Measurements from ENCODE around the gene IL1RN. TPM values are rescaled to one million over a fixed set of nuclear protein-coding genes. Genes with fewer than 3 reads are reported as not detected.

Gene IL1RN
- total and polyA plus RNA-seq, 2 of the 4 experiments (the other 2 are of a cell fraction), result not detected

- Histone ChIP-seq H2BK15ac (ENCODE audit: low read depth, low read length) (no peak overlapping the region), H2BK120ac (ENCODE audit: low read depth, low read length) (no peak overlapping the region), H3K9me3 (ENCODE audit: control insufficient read depth, insufficient read depth, low read length) (no peaks in the 10 kb centered on the region), H3K4me3 (ENCODE audit: insufficient read depth, low read depth, low read length) (no peak overlapping the region), H4K20me1 (ENCODE audit: insufficient read depth, low read length) (no peaks in the 10 kb centered on the region), H3K4me2 (ENCODE audit: low read depth, low read length) (no peak overlapping the region), H3K4ac (ENCODE audit: low read depth, low read length) (no peak overlapping the region), H3K9me1 (ENCODE audit: insufficient read depth, low read length) (no peaks in the 10 kb centered on the region), H2AFZ (replicated peaks; ENCODE audit: low read length, poor library complexity) (no peak overlapping the region), H3K56ac (ENCODE audit: extremely low read depth, insufficient read depth, low read length) (no peak overlapping the region), H2BK20ac (ENCODE audit: low read depth, low read length) (no peak overlapping the region), H3K27me3 (ENCODE audit: control insufficient read depth, insufficient read depth, low read length) (peaks cover 15% of the 10 kb centered on the region), H2AK9ac (replicated peaks; ENCODE audit: low read depth, low read length, poor library complexity) (no peak overlapping the region), H4K5ac (ENCODE audit: low read depth, low read length) (no peak overlapping the region), H2AK5ac (ENCODE audit: low read depth, low read length) (no peak overlapping the region), H2BK5ac (ENCODE audit: low read depth, low read length, poor library complexity, severe bottlenecking) (no peak overlapping the region), H3K9ac (ENCODE audit: low read depth, low read length) (no peak overlapping the region), H3K79me1 (ENCODE audit: low read depth in 1 of 2, low read length in 2 of 2) (no peaks in the 10 kb centered on the region), H3K23ac (ENCODE audit: low read depth, low read length) (no peak overlapping the region), H3K4me1 (ENCODE audit: control insufficient read depth, insufficient read depth, low read length) (no peaks in the 10 kb centered on the region), H3K27ac (ENCODE audit: insufficient read depth, low read length) (no peak overlapping the region), H4K91ac (ENCODE audit: insufficient read depth, low read depth, low read length) (no peak overlapping the region), H3K18ac (ENCODE audit: low read depth, low read length) (no peak overlapping the region), H3K14ac (replicated peaks; ENCODE audit: low read depth, low read length) (no peak overlapping the region), H4K8ac (ENCODE audit: low read depth in 2 of 2, low read length in 2 of 2) (no peak overlapping the region), H3K36me3 (ENCODE audit: control insufficient read depth, insufficient read depth, low read length) (no peaks in the 10 kb centered on the region)
- in situ Hi-C loops (cut with MboI; ENCODE audit: low sequenced_read_pairs) (no loop called here), dilution Hi-C loops (cut with HindIII; ENCODE audit: low sequenced_read_pairs, unreplicated experiment) (no loop called here), intact Hi-C loops (cut with micrococcal nuclease) (no loop called here)
- no peak for TF ChIP-seq FOS (IDR thresholded peaks at IDR 0.05; ENCODE audit: low read depth, low read length)
- no peak for TF ChIP-seq SMC3 (IDR thresholded peaks at IDR 0.05; ENCODE audit: low read depth, low read length)
- no peak for TF ChIP-seq MXI1 (IDR thresholded peaks at IDR 0.05; ENCODE audit: borderline replicate concordance, low read depth, low read length)
- no peak for TF ChIP-seq CTCF (conservative IDR thresholded peaks at IDR 0.05; ENCODE audit: low read depth, low read length)
- TF ChIP-seq CEBPB (IDR thresholded peaks at IDR 0.05; ENCODE audit: low read depth, low read length), result no peak
- no peak for TF ChIP-seq USF2 (IDR thresholded peaks at IDR 0.05; ENCODE audit: low read depth, low read length)
- no peak for TF ChIP-seq CHD1 (IDR thresholded peaks at IDR 0.05; ENCODE audit: low read depth, low read length)
- no peak for TF ChIP-seq MAZ (IDR thresholded peaks at IDR 0.05; ENCODE audit: borderline replicate concordance, low read depth, low read length)
- WGBS, 2 experiments (ENCODE audit: extremely low coverage in 2 of 2, insufficient read length in 1 of 2), result 58% methylated on average over 2 of the region's 3 CpGs; no CpG with 5 or more reads in 1 of the 2 experiments
- DNase-seq (no peak), ATAC-seq (ENCODE audit: low read depth) (no peak)
- POLR2A ChIA-PET (ENCODE audit: unreplicated experiment), result no interaction called here
- BruUV-seq (replicated peaks), result no TSS peak
- CTCF ChIA-PET, result no interaction called here
These were observed 42.2 kb downstream of the IL1RN start for GRCh38 chr2:113169586-113169985.

All from IMR-90 (cell line).